H1 (cell line): ENCODE data around the gene RELN. TPM values are rescaled to one million over a fixed set of nuclear protein-coding genes. Genes with fewer than 3 reads are reported as not detected.

ENCODE experiments used
- CTCF ChIA-PET: fragments of 300-600 bp; sonication (Branson Sonifier 250); formaldehyde crosslinking; loops from one replicate; lab custom pipeline; 2021; ENCODE audit not compliant: partially characterized antibody; lab: Charles Lee
- POLR2A ChIA-PET: fragments of 300-600 bp; sonication (Branson Sonifier 250); formaldehyde crosslinking; loops from one replicate; lab custom pipeline; 2021; ENCODE audit warnings: inconsistent platforms; ENCODE audit not compliant: partially characterized antibody; lab: Charles Lee
- DNase-seq, 2 experiments: peaks; one replicate each; pipeline versions ENCODE4 v3.0.0 to v3.0.0-alpha.2; 2010 to 2022; ENCODE audit warnings: low spot score in 2 of 2, low read depth in 1 of 2, mixed read lengths in 1 of 2
- FAIRE-seq: peaks from 2 replicates; lab custom pipeline; 2011; peaks lifted over from hg19 to GRCh38; lab: Jason Lieb, UNC
- H2AFZ ChIP-seq: 2 replicates; pipeline ENCODE4 v1.8.1; 2012; ENCODE audit warnings: low read length, inconsistent platforms
- H2AK5ac ChIP-seq: 2 replicates; pipeline ENCODE4 v1.6.1; 2013; ENCODE audit warnings: low read depth, low read length
- H2BK120ac ChIP-seq: replicated peaks from 2 replicates; pipeline ENCODE3; 2013; ENCODE audit warnings: low read depth, low read length, inconsistent platforms
- H2BK12ac ChIP-seq: 2 replicates; pipeline ENCODE4 v1.6.1; 2013; ENCODE audit warnings: low read depth, low read length
- H2BK15ac ChIP-seq: 2 replicates; pipeline ENCODE4 v1.6.1; 2013; ENCODE audit warnings: low read length
- H2BK20ac ChIP-seq: 2 replicates; pipeline ENCODE4 v1.6.1; 2013; ENCODE audit warnings: low read length
- H2BK5ac ChIP-seq: 2 replicates; pipeline ENCODE4 v1.6.1; 2013; ENCODE audit warnings: low read depth, low read length
- H3K14ac ChIP-seq: 2 replicates; pipeline ENCODE4 v1.6.1; 2013; ENCODE audit warnings: inconsistent platforms; ENCODE audit not compliant: insufficient read length
- H3K18ac ChIP-seq: 2 replicates; pipeline ENCODE4 v1.6.1; 2013; ENCODE audit warnings: low read length; ENCODE audit errors: extremely low read depth
- H3K23ac ChIP-seq: 2 replicates; pipeline ENCODE4 v1.6.1; 2013; ENCODE audit warnings: inconsistent platforms; ENCODE audit not compliant: insufficient read length
- H3K23me2 ChIP-seq: 2 replicates; pipeline ENCODE4 v1.6.1; 2013; ENCODE audit warnings: low read depth, low read length
- H3K27ac ChIP-seq: 2 replicates; pipeline ENCODE4 v1.6.1; 2011; ENCODE audit warnings: low read depth, low read length, inconsistent platforms
- H3K27me3 ChIP-seq, 4 experiments: replicated peaks in 1 of 4; 1 replicate in 1 of 4; 2 replicates in 3 of 4; pipeline versions ENCODE4 v1.6.1 to v1.8.1; 2011 to 2013; ENCODE audit warnings: low read length in 3 of 4, mild to moderate bottlenecking in 3 of 4, inconsistent platforms in 2 of 4, mixed read lengths in 2 of 4, moderate library complexity in 1 of 4; ENCODE audit not compliant: control insufficient read depth in 3 of 4, insufficient read depth in 3 of 4; ENCODE audit errors: extremely low read depth in 1 of 4
- H3K36me3 ChIP-seq, 4 experiments: 2 replicates each; pipeline versions ENCODE4 v1.6.1 to v1.8.1; 2011 to 2013; ENCODE audit warnings: mild to moderate bottlenecking in 4 of 4, low read length in 3 of 4, moderate library complexity in 2 of 4, control low read depth in 1 of 4, inconsistent platforms in 1 of 4; ENCODE audit not compliant: insufficient read depth in 4 of 4, control insufficient read depth in 2 of 4
- H3K4ac ChIP-seq: replicated peaks from 2 replicates; pipeline ENCODE3; 2013; ENCODE audit warnings: low read length, low read depth, mixed read lengths, inconsistent platforms; ENCODE audit not compliant: insufficient read length
- H3K4me1 ChIP-seq, 4 experiments: replicated peaks in 1 of 4; 1 replicate in 1 of 4; 2 replicates in 3 of 4; pipeline versions ENCODE4 v1.6.1 to v1.8.1; 2011 to 2013; ENCODE audit warnings: low read length in 3 of 4, inconsistent platforms in 2 of 4, mixed read lengths in 1 of 4; ENCODE audit not compliant: insufficient read depth in 4 of 4, control insufficient read depth in 3 of 4
- H3K4me2 ChIP-seq, 2 experiments: 2 replicates each; pipeline versions ENCODE4 v1.6.1 to v1.8.1; 2011 to 2013; ENCODE audit warnings: low read depth in 2 of 2, low read length in 2 of 2, control low read depth in 1 of 2, inconsistent platforms in 1 of 2, mild to moderate bottlenecking in 1 of 2; ENCODE audit not compliant: insufficient read depth in 1 of 2
- H3K4me3 ChIP-seq, 4 experiments: fragments of 200-600, 300-600 bp in 1 of 4; sonication (generic), shearing (Covaris generic), sonication (Bioruptor Twin) in 1 of 4; 2 replicates each; pipeline versions ENCODE4 v1.5.1 to v1.8.1; 2011 to 2016; ENCODE audit warnings: low read length in 4 of 4, low read depth in 3 of 4, control low read depth in 2 of 4, inconsistent platforms in 2 of 4, mild to moderate bottlenecking in 2 of 4, mixed read lengths in 1 of 4, moderate library complexity in 1 of 4; ENCODE audit not compliant: insufficient read depth in 2 of 4; ENCODE audit errors: extremely low read depth in 1 of 4
- H3K56ac ChIP-seq: replicated peaks from 2 replicates; pipeline ENCODE3; 2013; ENCODE audit warnings: low read depth, mild to moderate bottlenecking, mixed read lengths, low read length, inconsistent platforms; ENCODE audit not compliant: insufficient read length
- H3K79me1 ChIP-seq: 2 replicates; pipeline ENCODE4 v1.6.1; 2013; ENCODE audit warnings: low read depth, low read length, control low read depth
- H3K79me2 ChIP-seq, 2 experiments: 2 replicates each; pipeline versions ENCODE4 v1.6.1 to v1.8.1; 2012 to 2013; ENCODE audit warnings: low read length in 2 of 2, mild to moderate bottlenecking in 2 of 2, inconsistent platforms in 1 of 2; ENCODE audit not compliant: insufficient read depth in 2 of 2, control insufficient read depth in 1 of 2
- H3K9ac ChIP-seq, 4 experiments: replicated peaks in 1 of 4; 1 replicate in 1 of 4; 2 replicates in 3 of 4; pipeline versions ENCODE4 v1.6.1 to v1.8.1; 2011 to 2013; ENCODE audit warnings: low read depth in 3 of 4, low read length in 3 of 4, control low read depth in 2 of 4, mild to moderate bottlenecking in 2 of 4, moderate library complexity in 2 of 4, inconsistent platforms in 1 of 4; ENCODE audit errors: extremely low read depth in 1 of 4
- H3K9me3 ChIP-seq, 2 experiments: 2 replicates each; pipeline versions ENCODE4 v1.6.1 to v1.8.1; 2012 to 2013; ENCODE audit warnings: mild to moderate bottlenecking in 2 of 2, moderate library complexity in 2 of 2, control low read depth in 1 of 2, inconsistent platforms in 1 of 2, low read depth in 1 of 2, low read length in 1 of 2, mixed read lengths in 1 of 2; ENCODE audit not compliant: insufficient read depth in 2 of 2
- H4K20me1 ChIP-seq, 2 experiments: replicated peaks in 1 of 2; 2 replicates each; pipeline versions ENCODE3 to v1.8.1; 2011 to 2013; ENCODE audit warnings: inconsistent platforms in 2 of 2, low read length in 2 of 2, mild to moderate bottlenecking in 1 of 2; ENCODE audit not compliant: insufficient read depth in 2 of 2, control insufficient read depth in 1 of 2
- H4K5ac ChIP-seq: 2 replicates; pipeline ENCODE4 v1.6.1; 2013; ENCODE audit warnings: low read length, low read depth, mixed read lengths, inconsistent platforms; ENCODE audit not compliant: insufficient read length
- H4K8ac ChIP-seq: 2 replicates; pipeline ENCODE4 v1.8.0; 2013; ENCODE audit warnings: mild to moderate bottlenecking, moderate library complexity, low read length, inconsistent platforms; ENCODE audit not compliant: insufficient read depth; ENCODE audit errors: extremely low read depth
- H4K91ac ChIP-seq: replicated peaks from 2 replicates; pipeline ENCODE3; 2013; ENCODE audit warnings: low read length, mixed read lengths, inconsistent platforms; ENCODE audit not compliant: insufficient read length
- BACH1 ChIP-seq: IDR thresholded peaks from 2 replicates; pipeline ENCODE4 v1.6.1; 2012; ENCODE audit warnings: low read length, improper control_type of control experiment
- CTBP2 ChIP-seq: IDR thresholded peaks from 2 replicates; pipeline ENCODE4 v1.7.0; 2011; ENCODE audit warnings: borderline replicate concordance, mild to moderate bottlenecking, moderate library complexity, mixed read lengths, low read length; ENCODE audit not compliant: insufficient read depth, insufficient read length
- GABPA ChIP-seq: IDR thresholded peaks from 2 replicates; pipeline ENCODE4 v1.6.1; 2011; ENCODE audit warnings: mild to moderate bottlenecking, low read length, moderate library complexity, borderline replicate concordance; ENCODE audit not compliant: insufficient read depth
- JUN ChIP-seq: IDR thresholded peaks from 2 replicates; pipeline ENCODE4 v1.6.1; 2011; ENCODE audit warnings: low read depth, mild to moderate bottlenecking, improper control_type of control experiment, low read length
- MAFK ChIP-seq: IDR thresholded peaks from 2 replicates; pipeline ENCODE4 v1.6.1; 2012; ENCODE audit warnings: low read depth, mild to moderate bottlenecking, improper control_type of control experiment, low read length
- RXRA ChIP-seq: IDR thresholded peaks from 2 replicates; pipeline ENCODE4 v1.6.1; 2011; ENCODE audit warnings: low read depth, mild to moderate bottlenecking, low read length, moderate library complexity; ENCODE audit not compliant: insufficient read depth
- TCF12 ChIP-seq: IDR thresholded peaks from 2 replicates; pipeline ENCODE4 v1.6.1; 2011; ENCODE audit warnings: low read depth, mild to moderate bottlenecking, low read length
- WGBS, 2 experiments: shearing (Covaris generic) in 1 of 2; methylation state at CpG; one replicate each; pipeline versions ENCODE4 v1.1.6 to v1.1.7; 2013 to 2015; ENCODE audit warnings: low lambda C conversion rate in 2 of 2, mixed read lengths in 2 of 2, inconsistent platforms in 1 of 2, low coverage in 1 of 2, missing lambda C conversion rate in 1 of 2; ENCODE audit not compliant: insufficient replicate concordance in 2 of 2, insufficient coverage in 1 of 2, insufficient read length in 1 of 2; ENCODE audit errors: extremely low coverage in 1 of 2, missing lambda C conversion rate in 1 of 2; 5-methylcytosine and 5-hydroxymethylcytosine counted together
- polyA plus RNA-seq, 7 experiments: library from polyadenylated mRNA; depleted of rRNA in 3 of 7; stranded (reverse) in 5 of 7; unstranded in 2 of 7; fragments of >200 nt in 5 of 7; fragments of 200-250 nt in 2 of 7; gene quantifications; 1 replicate in 5 of 7; 2 replicates in 1 of 7; 4 replicates in 1 of 7; pipeline versions ENCODE4 v1.2.1 to v1.2.3, GENCODE V29; 2011 to 2013; ENCODE audit warnings: missing spikeins in 2 of 7, mixed read lengths in 2 of 7
- total RNA-seq: library from RNA; stranded (reverse); fragmentation: NEBNext Ultra II Directional; extraction: Animal tissue kit (Norgen Biotek cat#: 25700); gene quantifications from 2 replicates; pipeline ENCODE4 v1.2.1, GENCODE V29; 2021

RELN gene
- total and polyA plus RNA-seq, 2 of the 8 experiments (the other 6 are each of a cell fraction or from before 2014, with no cell fraction given): 0.03 to 0.07 TPM

DNA sequence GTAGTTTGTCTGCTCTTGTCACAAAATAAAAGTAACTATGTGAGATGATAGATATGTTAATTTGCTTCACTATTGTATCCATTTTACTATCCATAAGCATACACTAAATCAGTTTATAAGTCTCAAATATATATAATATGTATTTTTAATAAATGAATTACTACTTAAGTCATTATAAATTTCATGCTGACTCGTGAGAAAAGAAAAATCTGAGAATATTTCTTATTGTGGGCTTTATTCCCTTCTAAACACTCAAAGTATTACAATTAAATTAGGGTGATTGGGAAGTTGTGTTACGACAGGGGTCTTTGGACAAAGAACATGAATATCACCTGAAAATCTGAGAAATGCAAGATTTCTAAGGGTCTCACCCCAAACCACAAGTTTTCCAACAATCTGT is 48.7 kb upstream of the RELN start:
- no peak overlapping the region for H3K9ac ChIP-seq
- no peak overlapping the region for H4K8ac ChIP-seq
- H2AK5ac ChIP-seq: no peak overlapping the region
- no peaks in the 10 kb centered on the region for H4K20me1 ChIP-seq
- ChIA-PET POLR2A (no interaction called here), CTCF (no interaction called here)
- H3K9me3 ChIP-seq: no peaks in the 10 kb centered on the region; a peak in 1 of 4 replicates
- no peaks in the 10 kb centered on the region for H3K23me2 ChIP-seq
- no peak overlapping the region for H2BK120ac ChIP-seq
- 86% methylated on average over 2 of the region's 2 CpGs; no CpG with 5 or more reads in 1 of the 2 experiments for WGBS, 2 experiments
- no peak for DNase-seq
- H3K27me3 ChIP-seq: no peaks in the 10 kb centered on the region
- H3K4me1 ChIP-seq: no peaks in the 10 kb centered on the region
- no peak overlapping the region for H2AFZ ChIP-seq
- H2BK12ac ChIP-seq: no peak overlapping the region
- no peaks in the 10 kb centered on the region for H3K36me3 ChIP-seq
- H3K56ac ChIP-seq: no peak overlapping the region
- no peak overlapping the region for H4K91ac ChIP-seq
- H3K14ac ChIP-seq: no peak overlapping the region
- TF ChIP-seq RXRA: no peak
- TF ChIP-seq MAFK: no peak
- no peak for TF ChIP-seq JUN
- TF ChIP-seq TCF12: no peak
- no peak for TF ChIP-seq BACH1
- TF ChIP-seq GABPA: no peak
- no peak for TF ChIP-seq CTBP2
- H3K18ac ChIP-seq: no peak overlapping the region
- no peak overlapping the region for H2BK15ac ChIP-seq
- no peak overlapping the region for H3K4me2 ChIP-seq
- no peak overlapping the region for H2BK5ac ChIP-seq
- H3K27ac ChIP-seq: no peak overlapping the region
- no peak overlapping the region for H2BK20ac ChIP-seq
- no peak for FAIRE-seq
- no peak overlapping the region for H3K4me3 ChIP-seq
- H3K79me1 ChIP-seq: no peaks in the 10 kb centered on the region
- H3K4ac ChIP-seq: no peak overlapping the region
- no peak overlapping the region for H4K5ac ChIP-seq
- no peaks in the 10 kb centered on the region for H3K79me2 ChIP-seq
- H3K23ac ChIP-seq: no peak overlapping the region
